Activated CD4-positive, alpha-beta T cell treated with anti-CD3 and anti-CD28 coated beads for 4 hours (primary cell): ENCODE measurements around the gene FAM171A1.
A peak's percentile ranks its signal among the peaks of the same experiment; 100 is the strongest.
"Not testable (repeated sequence)": the region's sequence is repeated elsewhere in the genome, so short reads cannot be mapped to it uniquely, and the experiment has no call there.

Experiments used
- DNase-seq, 2 donors: peaks; one replicate each; pipeline ENCODE4 v3.0.0-alpha.2; 2020

FAM171A1 gene

GRCh38 chr10:15370856-15371701 is at the start of gene FAM171A1:
TSS of gene FAM171A1 (minus strand) at chr10:15371289. CDS start at chr10:15371052, 237 bp downstream.
- peak; percentile 53 to 59 for DNase-seq

- DNase-seq = no peak
These were observed 49.8 kb upstream of the FAM171A1 start for GRCh38 chr10:15420858-15421257.

- DNase-seq = peak; percentile 15 to 31
These were observed 48.3 kb upstream of the FAM171A1 start for GRCh38 chr10:15419279-15419874.

GRCh38 chr10:15416034-15416433 is 44.9 kb upstream of the FAM171A1 start:
- DNase-seq = no peak

- DNase-seq = no peak
These were observed 39.9 kb upstream of the FAM171A1 start for GRCh38 chr10:15411010-15411409.

GRCh38 chr10:15409350-15409749 is 38.3 kb upstream of the FAM171A1 start:
- DNase-seq = not testable (repeated sequence)

GRCh38 chr10:15408557-15408956 is 37.5 kb upstream of the FAM171A1 start:
- DNase-seq = no peak

GRCh38 chr10:15405319-15405718 is 34.2 kb upstream of the FAM171A1 start:
- no peak for DNase-seq

- no peak for DNase-seq
These were observed 30.3 kb upstream of the FAM171A1 start for GRCh38 chr10:15401382-15401781.

- not testable (repeated sequence) for DNase-seq
These were observed 29.4 kb upstream of the FAM171A1 start for GRCh38 chr10:15400461-15400860.

- DNase-seq = no peak
These were observed 28.1 kb upstream of the FAM171A1 start for GRCh38 chr10:15399060-15399661.

GRCh38 chr10:15395935-15396334 is 24.8 kb upstream of the FAM171A1 start:
- DNase-seq = no peak

- DNase-seq = no peak
These were observed 22.2 kb upstream of the FAM171A1 start for GRCh38 chr10:15393139-15393825.

- no peak for DNase-seq
These were observed 20.4 kb upstream of the FAM171A1 start for GRCh38 chr10:15391491-15391890.

- not testable (repeated sequence) for DNase-seq
These were observed 17.1 kb upstream of the FAM171A1 start for GRCh38 chr10:15388172-15388571.

- no peak for DNase-seq
These were observed 15.9 kb upstream of the FAM171A1 start for GRCh38 chr10:15387021-15387420.

- no peak for DNase-seq
These were observed 14.7 kb upstream of the FAM171A1 start for GRCh38 chr10:15385552-15386455.

- no peak for DNase-seq
These were observed 10.3 kb upstream of the FAM171A1 start for GRCh38 chr10:15381420-15381819.

- DNase-seq = no peak
These were observed 8.0 kb upstream of the FAM171A1 start for GRCh38 chr10:15379078-15379477.

GRCh38 chr10:15378569-15378968 is 7.5 kb upstream of the FAM171A1 start:
- DNase-seq = no peak

GRCh38 chr10:15374566-15374965 is 3.5 kb upstream of the FAM171A1 start:
- no peak for DNase-seq

GRCh38 chr10:15374156-15374555 is 3.1 kb upstream of the FAM171A1 start:
- DNase-seq = no peak
